IMR-90 (cell line): ENCODE results near the gene PRLR.

Source experiments
- CEBPB ChIP-seq: IDR thresholded peaks from 2 replicates; pipeline ENCODE4 v1.6.1; 2012; ENCODE audit warnings: low read depth, low read length, improper control_type of control experiment
- CHD1 ChIP-seq: IDR thresholded peaks from 2 replicates; pipeline ENCODE4 v1.6.1; 2012; ENCODE audit warnings: low read depth, low read length, improper control_type of control experiment
- FOS ChIP-seq: fragments of 150-350 bp; IDR thresholded peaks from 2 replicates; pipeline ENCODE4 v1.6.1; 2016; ENCODE audit warnings: low read depth, low read length
- POLR2A ChIP-seq: IDR thresholded peaks from 2 replicates; pipeline ENCODE4 v1.6.1; 2012; ENCODE audit warnings: mild to moderate bottlenecking, low read depth, low read length
- RAD21 ChIP-seq: IDR thresholded peaks from 2 replicates; pipeline ENCODE4 v1.6.1; 2012; ENCODE audit warnings: low read length, improper control_type of control experiment
- TF ChIP-seq, protein P1 (sequence below): conservative IDR thresholded peaks from 2 replicates; pipeline ENCODE4 v1.5.1; 2012; ENCODE audit warnings: mild to moderate bottlenecking, low read depth, low read length, improper control_type of control experiment

DNA sequence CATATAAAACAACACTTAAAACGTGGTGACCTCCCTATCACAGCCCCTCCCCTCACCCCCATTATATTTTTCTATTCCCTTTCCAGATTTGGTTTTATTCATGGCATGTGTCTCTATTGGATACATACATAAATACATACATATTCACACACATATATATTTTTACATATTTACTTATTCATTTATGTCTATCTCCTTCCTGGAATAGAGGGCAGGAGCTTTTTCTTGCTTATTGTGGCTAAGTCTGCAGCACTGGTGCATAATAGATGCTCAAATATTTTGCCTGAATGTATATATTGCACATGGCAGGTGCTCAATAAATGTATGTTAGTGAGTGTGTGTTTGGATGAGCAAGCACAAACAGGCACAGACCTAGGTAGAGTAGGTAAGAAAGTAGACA, 185.0 kb downstream of the PRLR start:
- TF ChIP-seq FOS = no peak
- TF ChIP-seq CEBPB = no peak
- TF ChIP-seq, protein P1, sequence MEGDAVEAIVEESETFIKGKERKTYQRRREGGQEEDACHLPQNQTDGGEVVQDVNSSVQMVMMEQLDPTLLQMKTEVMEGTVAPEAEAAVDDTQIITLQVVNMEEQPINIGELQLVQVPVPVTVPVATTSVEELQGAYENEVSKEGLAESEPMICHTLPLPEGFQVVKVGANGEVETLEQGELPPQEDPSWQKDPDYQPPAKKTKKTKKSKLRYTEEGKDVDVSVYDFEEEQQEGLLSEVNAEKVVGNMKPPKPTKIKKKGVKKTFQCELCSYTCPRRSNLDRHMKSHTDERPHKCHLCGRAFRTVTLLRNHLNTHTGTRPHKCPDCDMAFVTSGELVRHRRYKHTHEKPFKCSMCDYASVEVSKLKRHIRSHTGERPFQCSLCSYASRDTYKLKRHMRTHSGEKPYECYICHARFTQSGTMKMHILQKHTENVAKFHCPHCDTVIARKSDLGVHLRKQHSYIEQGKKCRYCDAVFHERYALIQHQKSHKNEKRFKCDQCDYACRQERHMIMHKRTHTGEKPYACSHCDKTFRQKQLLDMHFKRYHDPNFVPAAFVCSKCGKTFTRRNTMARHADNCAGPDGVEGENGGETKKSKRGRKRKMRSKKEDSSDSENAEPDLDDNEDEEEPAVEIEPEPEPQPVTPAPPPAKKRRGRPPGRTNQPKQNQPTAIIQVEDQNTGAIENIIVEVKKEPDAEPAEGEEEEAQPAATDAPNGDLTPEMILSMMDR = no peak
- no peak for TF ChIP-seq CHD1
- no peak for TF ChIP-seq RAD21
- no peak for TF ChIP-seq POLR2A
